ENCODE data around the gene CFAP46. TPM values are rescaled to one million over a fixed set of nuclear protein-coding genes. Genes with fewer than 3 reads are reported as not detected.

The CFAP46 gene
- total and polyA plus RNA-seq, 2 experiments from 2014 or later, result 3.1 to 5.4 TPM

DNA sequence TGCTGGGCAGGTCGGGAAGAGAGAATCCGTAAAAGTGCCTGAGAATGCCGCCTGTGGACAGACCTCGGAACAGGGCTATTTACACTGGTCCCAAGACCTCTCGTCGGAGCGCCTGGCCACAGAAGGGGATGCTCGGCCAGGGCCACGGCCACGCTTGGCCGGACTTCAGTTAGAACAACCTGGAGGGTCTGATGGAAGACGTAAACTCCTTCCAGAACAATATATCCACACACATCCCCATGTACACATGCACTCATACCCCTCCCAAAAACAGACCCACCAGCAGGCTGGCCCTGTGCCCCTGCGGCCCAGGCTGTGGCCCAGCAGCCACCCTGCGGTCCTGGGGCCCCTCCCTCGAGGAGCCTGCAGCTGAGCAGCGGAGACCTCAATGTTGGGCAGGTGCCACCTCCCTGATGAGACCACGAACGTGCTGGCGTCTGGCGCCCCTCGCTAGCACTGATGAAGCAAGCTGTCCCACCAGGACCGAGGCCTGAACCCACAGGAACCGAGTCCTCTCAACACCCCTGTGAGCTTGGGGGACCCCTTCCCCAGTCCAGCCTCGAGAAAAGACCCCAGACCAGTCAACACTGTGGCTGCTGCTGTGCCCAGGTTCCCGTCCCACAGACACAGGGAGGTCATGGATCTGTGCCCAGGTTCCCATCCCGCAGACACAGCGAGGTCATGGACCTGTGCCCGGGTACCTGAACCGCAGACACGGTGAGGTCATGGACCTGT lies 8.9 kb downstream of the CFAP46 start (continued):
- TF ChIP-seq ZNF462 (CRISPR knock-in tag; IDR thresholded peaks at IDR 0.05) (no peak), ETS1 (IDR thresholded peaks at IDR 0.05) (no peak), JUNB (IDR thresholded peaks at IDR 0.05; ENCODE audit: unreplicated experiment) (no peak), POLR2AphosphoS5 (IDR thresholded peaks at IDR 0.05; ENCODE audit: low read depth) (no peak), ZNF331 (CRISPR knock-in tag; IDR thresholded peaks at IDR 0.05; ENCODE audit: low read depth) (no peak), NANOG (IDR thresholded peaks at IDR 0.05; ENCODE audit: borderline replicate concordance) (no peak)

DNA sequence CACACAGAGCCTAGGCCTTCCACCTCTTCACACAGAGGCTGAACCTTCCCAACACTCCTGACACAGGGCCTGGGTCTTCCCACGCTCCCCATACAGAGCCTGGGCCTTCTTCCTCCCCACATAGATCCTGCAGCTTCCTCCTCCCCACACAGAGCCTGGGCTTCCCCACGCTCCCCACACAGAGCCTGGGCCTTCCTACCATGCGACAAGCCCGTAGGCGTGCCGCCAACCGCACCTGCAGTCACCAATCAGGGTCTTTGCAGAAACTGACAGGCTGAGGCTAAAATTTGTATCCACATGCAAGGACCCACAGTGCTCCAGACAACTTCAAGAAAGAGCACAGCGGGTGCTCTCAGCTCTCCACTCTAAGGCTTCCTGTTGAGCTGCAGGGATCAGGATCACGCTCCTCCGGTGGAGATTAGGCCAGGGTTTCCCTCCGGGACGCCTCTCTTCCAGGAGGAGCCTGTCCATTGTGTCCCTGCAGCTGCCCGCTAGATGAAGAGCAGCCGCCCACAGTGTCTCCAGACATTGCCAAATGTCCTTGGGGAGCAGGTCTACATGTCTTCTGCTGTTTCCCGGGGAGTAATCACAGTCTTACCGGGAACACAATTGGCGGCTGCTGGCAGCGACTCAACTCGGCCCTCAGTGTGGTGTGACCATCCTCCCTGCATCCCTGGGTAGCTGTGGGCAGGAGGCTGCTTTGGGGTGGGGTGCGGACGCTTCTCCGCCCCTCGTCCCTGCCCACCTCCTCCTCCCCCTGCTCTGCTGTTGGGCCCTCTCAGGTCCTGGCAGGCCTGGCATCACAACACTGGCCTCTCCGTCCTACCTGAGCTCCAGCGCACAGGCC lies 9.7 kb downstream of the CFAP46 start:
- no peaks in the 10 kb centered on the region for H3F3A ChIP-seq (replicated peaks; ENCODE audit: low read depth)
- Mint-ChIP-seq H3K9me3 (no peaks in the 10 kb centered on the region), H3K36me3 (ENCODE audit: low read depth) (no peaks in the 10 kb centered on the region; the same call in 2 of the 3 replicates), H3K4me3 (no peak overlapping the region), H3K4me1 (no peaks in the 10 kb centered on the region), H3K27me3 (ENCODE audit: insufficient read depth, low read depth, poor library complexity) (peaks cover 2% of the 10 kb centered on the region), H3K27ac (peak overlapping the region; percentile 81)
- ATAC-seq (no peak), DNase-seq (ENCODE audit: low spot score) (no peak)
- H2AFZ ChIP-seq, result no peak overlapping the region
- H3K4me1 ChIP-seq (ENCODE audit: insufficient read depth), result no peaks in the 10 kb centered on the region
- no peaks in the 10 kb centered on the region for H3K9me2 ChIP-seq (ENCODE audit: insufficient read depth)
- H3K27me3 ChIP-seq (ENCODE audit: insufficient read depth), result no peaks in the 10 kb centered on the region
- no peaks in the 10 kb centered on the region for H3K36me3 ChIP-seq (ENCODE audit: insufficient read depth)
- no peak overlapping the region for H3K4me2 ChIP-seq
- no peaks in the 10 kb centered on the region for H3K79me2 ChIP-seq (replicated peaks; ENCODE audit: insufficient read depth)
- no peak overlapping the region for H3K4me3 ChIP-seq
- H4K20me1 ChIP-seq (replicated peaks; ENCODE audit: insufficient read depth), result no peaks in the 10 kb centered on the region
- no peak overlapping the region for H3K27ac ChIP-seq (ENCODE audit: low read depth)
- TF ChIP-seq STAT1 (IDR thresholded peaks at IDR 0.05; ENCODE audit: unreplicated experiment) (no peak), JUNB (IDR thresholded peaks at IDR 0.05; ENCODE audit: unreplicated experiment) (no peak), ETS1 (IDR thresholded peaks at IDR 0.05) (no peak), CREB1 (CRISPR knock-in tag; IDR thresholded peaks at IDR 0.05; ENCODE audit: low read depth) (no peak), ZNF114 (CRISPR knock-in tag; IDR thresholded peaks at IDR 0.05) (no peak), POLR2AphosphoS5 (IDR thresholded peaks at IDR 0.05; ENCODE audit: low read depth) (no peak), ZNF331 (CRISPR knock-in tag; IDR thresholded peaks at IDR 0.05; ENCODE audit: low read depth) (no peak)
- TF ChIP-seq, protein P1, sequence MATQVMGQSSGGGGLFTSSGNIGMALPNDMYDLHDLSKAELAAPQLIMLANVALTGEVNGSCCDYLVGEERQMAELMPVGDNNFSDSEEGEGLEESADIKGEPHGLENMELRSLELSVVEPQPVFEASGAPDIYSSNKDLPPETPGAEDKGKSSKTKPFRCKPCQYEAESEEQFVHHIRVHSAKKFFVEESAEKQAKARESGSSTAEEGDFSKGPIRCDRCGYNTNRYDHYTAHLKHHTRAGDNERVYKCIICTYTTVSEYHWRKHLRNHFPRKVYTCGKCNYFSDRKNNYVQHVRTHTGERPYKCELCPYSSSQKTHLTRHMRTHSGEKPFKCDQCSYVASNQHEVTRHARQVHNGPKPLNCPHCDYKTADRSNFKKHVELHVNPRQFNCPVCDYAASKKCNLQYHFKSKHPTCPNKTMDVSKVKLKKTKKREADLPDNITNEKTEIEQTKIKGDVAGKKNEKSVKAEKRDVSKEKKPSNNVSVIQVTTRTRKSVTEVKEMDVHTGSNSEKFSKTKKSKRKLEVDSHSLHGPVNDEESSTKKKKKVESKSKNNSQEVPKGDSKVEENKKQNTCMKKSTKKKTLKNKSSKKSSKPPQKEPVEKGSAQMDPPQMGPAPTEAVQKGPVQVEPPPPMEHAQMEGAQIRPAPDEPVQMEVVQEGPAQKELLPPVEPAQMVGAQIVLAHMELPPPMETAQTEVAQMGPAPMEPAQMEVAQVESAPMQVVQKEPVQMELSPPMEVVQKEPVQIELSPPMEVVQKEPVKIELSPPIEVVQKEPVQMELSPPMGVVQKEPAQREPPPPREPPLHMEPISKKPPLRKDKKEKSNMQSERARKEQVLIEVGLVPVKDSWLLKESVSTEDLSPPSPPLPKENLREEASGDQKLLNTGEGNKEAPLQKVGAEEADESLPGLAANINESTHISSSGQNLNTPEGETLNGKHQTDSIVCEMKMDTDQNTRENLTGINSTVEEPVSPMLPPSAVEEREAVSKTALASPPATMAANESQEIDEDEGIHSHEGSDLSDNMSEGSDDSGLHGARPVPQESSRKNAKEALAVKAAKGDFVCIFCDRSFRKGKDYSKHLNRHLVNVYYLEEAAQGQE (IDR thresholded peaks at IDR 0.05; ENCODE audit: unreplicated experiment), result no peak
